ENCODE measurements around the gene TACC2.
A peak's percentile ranks its signal among the peaks of the same experiment; 100 is the strongest.

The TACC2 gene

DNA sequence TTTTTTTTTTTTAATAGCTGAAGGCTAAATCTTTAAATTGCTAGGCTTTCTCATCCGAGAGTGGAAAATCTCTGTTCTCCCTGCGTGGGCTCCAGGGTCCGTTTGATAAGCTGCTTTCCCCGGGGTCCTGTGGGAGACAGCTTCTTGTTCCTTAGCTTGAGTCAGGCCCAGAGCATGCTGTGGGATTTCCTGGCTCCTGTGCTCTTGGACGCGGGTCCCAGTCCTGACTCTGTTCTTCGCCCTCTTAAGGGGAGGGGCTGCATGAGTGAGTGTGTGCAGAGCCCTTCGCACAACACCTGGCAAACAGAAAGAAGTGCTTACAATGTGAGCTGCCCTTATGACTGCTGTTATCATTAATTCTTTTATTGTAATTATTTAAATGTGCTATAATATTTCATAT lies 133.5 kb downstream of the TACC2 start:
- no peaks in the 10 kb centered on the region for H3K27me3 ChIP-seq (ENCODE audit: control insufficient read depth in 1 of 2, insufficient read depth in 2 of 2, low read length in 2 of 2)
- peaks cover 20% of the 10 kb centered on the region for H3K4me1 ChIP-seq (ENCODE audit: insufficient read depth, low read length)
- no peak overlapping the region for H3K4me3 ChIP-seq (ENCODE audit: low read depth in 1 of 2, low read length in 2 of 2)
- H3K36me3 ChIP-seq (ENCODE audit: insufficient read depth, low read length): peaks cover 7% of the 10 kb centered on the region
- H3K9ac ChIP-seq (ENCODE audit: low read length): no peak overlapping the region
- no peak overlapping the region for H3K27ac ChIP-seq (ENCODE audit: low read depth, low read length)
- no peaks in the 10 kb centered on the region for H3K9me3 ChIP-seq (ENCODE audit: low read length)

- Histone ChIP-seq H3K36me3 (ENCODE audit: insufficient read depth, low read length) (peaks cover 7% of the 10 kb centered on the region), H3K27ac (ENCODE audit: low read depth, low read length) (no peak overlapping the region), H3K4me3 (ENCODE audit: low read depth in 1 of 2, low read length in 2 of 2) (no peak overlapping the region), H3K4me1 (ENCODE audit: insufficient read depth, low read length) (peaks cover 26% of the 10 kb centered on the region), H3K27me3 (ENCODE audit: control insufficient read depth in 1 of 2, insufficient read depth in 2 of 2, low read length in 2 of 2) (no peaks in the 10 kb centered on the region), H3K9me3 (ENCODE audit: low read length) (no peaks in the 10 kb centered on the region), H3K9ac (ENCODE audit: low read length) (no peak overlapping the region)
These were observed 134.2 kb downstream of the TACC2 start for GRCh38 chr10:122123186-122123585.

DNA sequence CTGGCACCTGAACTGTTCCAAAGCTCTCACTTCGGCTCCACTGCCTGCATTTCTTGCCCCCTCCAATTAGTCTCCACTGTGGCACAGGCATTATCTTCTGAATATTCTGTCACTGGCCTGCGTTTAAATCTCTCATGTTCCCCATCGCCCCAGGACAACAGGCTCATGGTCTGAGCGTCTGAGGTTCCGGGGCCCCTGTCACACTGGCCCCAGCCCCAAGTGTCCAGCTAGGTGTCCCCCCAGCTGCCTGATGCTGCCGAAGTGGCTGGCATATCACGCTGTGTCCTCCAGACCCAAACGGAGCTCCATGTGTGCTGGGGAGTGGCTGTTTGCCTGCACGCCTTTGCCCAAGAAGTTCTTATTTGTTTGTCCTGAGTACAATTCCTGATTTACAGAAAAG lies 135.4 kb downstream of the TACC2 start:
- Histone ChIP-seq H3K36me3 (ENCODE audit: insufficient read depth, low read length) (peaks cover 7% of the 10 kb centered on the region), H3K27me3 (ENCODE audit: control insufficient read depth in 1 of 2, insufficient read depth in 2 of 2, low read length in 2 of 2) (no peaks in the 10 kb centered on the region), H3K4me1 (ENCODE audit: insufficient read depth, low read length) (peaks cover 29% of the 10 kb centered on the region), H3K9me3 (ENCODE audit: low read length) (no peaks in the 10 kb centered on the region), H3K27ac (ENCODE audit: low read depth, low read length) (no peak overlapping the region), H3K4me3 (ENCODE audit: low read depth in 1 of 2, low read length in 2 of 2) (no peak overlapping the region), H3K9ac (ENCODE audit: low read length) (no peak overlapping the region)

- H3K9me3 ChIP-seq (ENCODE audit: low read length): no peaks in the 10 kb centered on the region
- H3K4me1 ChIP-seq (ENCODE audit: insufficient read depth, low read length): peaks cover 34% of the 10 kb centered on the region
- no peaks in the 10 kb centered on the region for H3K27me3 ChIP-seq (ENCODE audit: control insufficient read depth in 1 of 2, insufficient read depth in 2 of 2, low read length in 2 of 2)
- peaks cover 7% of the 10 kb centered on the region for H3K36me3 ChIP-seq (ENCODE audit: insufficient read depth, low read length)
- no peak overlapping the region for H3K9ac ChIP-seq (ENCODE audit: low read length)
- no peak overlapping the region for H3K4me3 ChIP-seq (ENCODE audit: low read depth in 1 of 2, low read length in 2 of 2)
- H3K27ac ChIP-seq (ENCODE audit: low read depth, low read length): no peak overlapping the region
These were observed 135.8 kb downstream of the TACC2 start for GRCh38 chr10:122124808-122125207.

GRCh38 chr10:122126763-122127659 lies 138.0 kb downstream of the TACC2 start:
- Histone ChIP-seq H3K36me3 (ENCODE audit: insufficient read depth, low read length) (no peaks in the 10 kb centered on the region), H3K9ac (ENCODE audit: low read length) (peak overlapping the region; percentile 49), H3K4me1 (ENCODE audit: insufficient read depth, low read length) (peaks cover 48% of the 10 kb centered on the region), H3K27ac (ENCODE audit: low read depth, low read length) (peak overlapping the region; percentile 93), H3K9me3 (ENCODE audit: low read length) (no peaks in the 10 kb centered on the region), H3K27me3 (ENCODE audit: control insufficient read depth in 1 of 2, insufficient read depth in 2 of 2, low read length in 2 of 2) (no peaks in the 10 kb centered on the region), H3K4me3 (ENCODE audit: low read depth in 1 of 2, low read length in 2 of 2) (peak overlapping the region in 1 of 2 donors; percentile 58)

GRCh38 chr10:122127943-122128342 lies 139.0 kb downstream of the TACC2 start:
- Histone ChIP-seq H3K4me3 (ENCODE audit: low read depth in 1 of 2, low read length in 2 of 2) (peak overlapping the region in 1 of 2 donors; percentile 58), H3K4me1 (ENCODE audit: insufficient read depth, low read length) (peaks cover 54% of the 10 kb centered on the region), H3K27me3 (ENCODE audit: control insufficient read depth in 1 of 2, insufficient read depth in 2 of 2, low read length in 2 of 2) (no peaks in the 10 kb centered on the region), H3K9ac (ENCODE audit: low read length) (peak overlapping the region; percentile 49), H3K9me3 (ENCODE audit: low read length) (no peaks in the 10 kb centered on the region), H3K27ac (ENCODE audit: low read depth, low read length) (peak overlapping the region; percentile 93), H3K36me3 (ENCODE audit: insufficient read depth, low read length) (peaks cover under 1% of the 10 kb centered on the region)

- peak overlapping the region; percentile 49 for H3K9ac ChIP-seq (ENCODE audit: low read length)
- H3K27me3 ChIP-seq (ENCODE audit: control insufficient read depth in 1 of 2, insufficient read depth in 2 of 2, low read length in 2 of 2): no peaks in the 10 kb centered on the region
- H3K4me1 ChIP-seq (ENCODE audit: insufficient read depth, low read length): peaks cover 58% of the 10 kb centered on the region
- H3K36me3 ChIP-seq (ENCODE audit: insufficient read depth, low read length): peaks cover 4% of the 10 kb centered on the region
- peak overlapping the region in 1 of 2 donors; percentile 58 for H3K4me3 ChIP-seq (ENCODE audit: low read depth in 1 of 2, low read length in 2 of 2)
- H3K27ac ChIP-seq (ENCODE audit: low read depth, low read length): peak overlapping the region; percentile 93
- H3K9me3 ChIP-seq (ENCODE audit: low read length): no peaks in the 10 kb centered on the region
These were observed 139.4 kb downstream of the TACC2 start for GRCh38 chr10:122128357-122128756.

DNA sequence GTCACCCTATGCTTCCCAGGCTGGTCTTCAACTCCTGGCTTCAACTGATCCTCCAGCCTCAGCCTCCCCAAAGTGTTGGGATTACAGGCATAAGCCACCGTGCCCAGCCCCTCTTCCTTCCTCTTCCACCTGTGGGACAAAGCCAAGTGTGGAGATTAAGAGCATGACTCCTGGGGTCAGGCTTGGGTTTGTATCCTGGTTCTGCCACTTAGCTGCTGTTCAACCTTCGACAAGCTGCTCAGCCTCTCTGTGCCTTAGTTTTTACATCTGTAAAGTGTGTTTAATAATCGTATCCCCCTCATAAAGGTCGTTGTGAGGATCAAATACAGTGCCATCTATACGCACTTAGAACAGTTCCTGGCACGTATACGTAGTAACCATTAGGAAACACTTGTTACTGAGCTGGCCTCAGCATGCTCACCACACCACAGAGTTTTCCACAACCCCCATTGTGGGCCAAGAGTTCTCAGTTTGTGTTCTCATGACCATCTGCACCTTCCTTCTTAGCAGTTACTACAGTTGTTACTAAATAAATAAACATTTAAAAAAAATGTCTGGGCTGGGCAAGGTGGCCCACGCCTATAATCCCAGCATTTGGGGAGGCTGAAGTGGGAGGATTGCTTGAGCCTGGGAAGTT lies 141.6 kb downstream of the TACC2 start:
- no peaks in the 10 kb centered on the region for H3K27me3 ChIP-seq (ENCODE audit: control insufficient read depth in 1 of 2, insufficient read depth in 2 of 2, low read length in 2 of 2)
- no peak overlapping the region for H3K27ac ChIP-seq (ENCODE audit: low read depth, low read length)
- H3K9me3 ChIP-seq (ENCODE audit: low read length): no peaks in the 10 kb centered on the region
- peaks cover 62% of the 10 kb centered on the region for H3K4me1 ChIP-seq (ENCODE audit: insufficient read depth, low read length)
- H3K4me3 ChIP-seq (ENCODE audit: low read depth in 1 of 2, low read length in 2 of 2): no peak overlapping the region
- H3K36me3 ChIP-seq (ENCODE audit: insufficient read depth, low read length): peaks cover 17% of the 10 kb centered on the region
- no peak overlapping the region for H3K9ac ChIP-seq (ENCODE audit: low read length)

DNA sequence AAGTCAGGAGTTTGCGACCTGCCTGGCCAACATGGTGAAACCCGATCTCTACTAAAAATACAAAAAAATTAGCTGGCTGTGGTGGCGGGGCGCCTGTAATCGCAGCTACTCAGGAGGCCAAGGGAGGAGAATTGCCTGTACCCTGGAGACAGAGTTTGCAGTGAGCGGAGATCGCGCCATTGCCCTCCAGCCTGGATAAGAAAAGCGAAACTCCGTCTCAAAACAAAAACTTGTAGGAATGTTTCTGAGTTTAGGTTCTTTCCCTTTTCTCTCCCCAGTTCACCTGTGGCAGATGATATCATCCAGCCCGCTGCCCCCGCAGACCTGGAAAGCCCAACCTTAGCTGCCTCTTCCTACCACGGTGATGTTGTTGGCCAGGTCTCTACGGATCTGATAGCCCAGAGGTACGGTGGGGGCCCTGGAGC lies 143.4 kb downstream of the TACC2 start:
- Histone ChIP-seq H3K27ac (ENCODE audit: low read depth, low read length) (peak overlapping the region; percentile 67), H3K4me1 (ENCODE audit: insufficient read depth, low read length) (peaks cover 51% of the 10 kb centered on the region), H3K9me3 (ENCODE audit: low read length) (no peaks in the 10 kb centered on the region), H3K9ac (ENCODE audit: low read length) (no peak overlapping the region), H3K4me3 (ENCODE audit: low read depth in 1 of 2, low read length in 2 of 2) (no peak overlapping the region), H3K27me3 (ENCODE audit: control insufficient read depth in 1 of 2, insufficient read depth in 2 of 2, low read length in 2 of 2) (no peaks in the 10 kb centered on the region), H3K36me3 (ENCODE audit: insufficient read depth, low read length) (peaks cover 22% of the 10 kb centered on the region)

DNA sequence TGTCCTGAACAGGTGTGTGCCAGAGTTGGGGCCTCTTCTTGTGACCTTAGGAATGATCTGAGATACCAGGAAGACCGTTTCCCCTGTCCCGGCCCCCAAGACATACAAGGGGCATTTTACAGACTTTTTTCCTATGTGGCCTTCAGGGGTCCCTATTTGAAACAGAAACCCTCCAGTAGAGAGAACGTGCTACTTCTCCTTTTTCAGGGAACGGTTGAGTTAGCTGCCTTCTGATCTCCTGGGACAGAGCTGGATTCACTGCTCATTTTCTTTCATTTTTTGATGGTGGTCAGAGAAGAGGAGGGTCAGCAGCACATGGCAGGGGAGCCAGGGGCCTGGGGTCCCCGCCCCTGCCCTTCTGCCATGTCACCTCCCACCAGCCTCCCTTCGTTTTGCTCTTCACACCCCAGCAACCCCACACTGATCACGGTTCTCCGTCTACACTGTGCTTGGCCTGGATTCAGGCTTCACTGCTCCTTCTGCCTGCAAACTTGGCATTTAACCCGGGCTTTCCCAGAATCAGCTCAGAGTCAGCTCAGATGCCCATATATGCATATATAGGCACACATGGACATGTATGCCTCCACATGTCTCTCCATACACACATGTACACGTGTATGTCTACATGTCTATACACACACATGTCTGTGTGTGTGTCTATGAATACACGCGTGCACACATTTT lies 144.1 kb downstream of the TACC2 start:
- Histone ChIP-seq H3K9ac (ENCODE audit: low read length) (no peak overlapping the region), H3K27ac (ENCODE audit: low read depth, low read length) (peak overlapping the region; percentile 67), H3K9me3 (ENCODE audit: low read length) (no peaks in the 10 kb centered on the region), H3K36me3 (ENCODE audit: insufficient read depth, low read length) (peaks cover 22% of the 10 kb centered on the region), H3K4me3 (ENCODE audit: low read depth in 1 of 2, low read length in 2 of 2) (peak overlapping the region in 1 of 2 donors; percentile 4), H3K4me1 (ENCODE audit: insufficient read depth, low read length) (peaks cover 44% of the 10 kb centered on the region), H3K27me3 (ENCODE audit: control insufficient read depth in 1 of 2, insufficient read depth in 2 of 2, low read length in 2 of 2) (no peaks in the 10 kb centered on the region)

- Histone ChIP-seq H3K9me3 (ENCODE audit: low read length) (no peaks in the 10 kb centered on the region), H3K36me3 (ENCODE audit: insufficient read depth, low read length) (peaks cover 22% of the 10 kb centered on the region), H3K27ac (ENCODE audit: low read depth, low read length) (no peak overlapping the region), H3K27me3 (ENCODE audit: control insufficient read depth in 1 of 2, insufficient read depth in 2 of 2, low read length in 2 of 2) (no peaks in the 10 kb centered on the region), H3K9ac (ENCODE audit: low read length) (no peak overlapping the region), H3K4me3 (ENCODE audit: low read depth in 1 of 2, low read length in 2 of 2) (peak overlapping the region in 1 of 2 donors; percentile 5), H3K4me1 (ENCODE audit: insufficient read depth, low read length) (peaks cover 45% of the 10 kb centered on the region)
These were observed 146.5 kb downstream of the TACC2 start for GRCh38 chr10:122135251-122136025.
